ENCODE measurements around the gene SMURF2.
A peak's percentile ranks its signal among the peaks of the same experiment; 100 is the strongest.
"Not testable (repeated sequence)": the region's sequence is repeated elsewhere in the genome, so short reads cannot be mapped to it uniquely, and the experiment has no call there.

Gene SMURF2

DNA sequence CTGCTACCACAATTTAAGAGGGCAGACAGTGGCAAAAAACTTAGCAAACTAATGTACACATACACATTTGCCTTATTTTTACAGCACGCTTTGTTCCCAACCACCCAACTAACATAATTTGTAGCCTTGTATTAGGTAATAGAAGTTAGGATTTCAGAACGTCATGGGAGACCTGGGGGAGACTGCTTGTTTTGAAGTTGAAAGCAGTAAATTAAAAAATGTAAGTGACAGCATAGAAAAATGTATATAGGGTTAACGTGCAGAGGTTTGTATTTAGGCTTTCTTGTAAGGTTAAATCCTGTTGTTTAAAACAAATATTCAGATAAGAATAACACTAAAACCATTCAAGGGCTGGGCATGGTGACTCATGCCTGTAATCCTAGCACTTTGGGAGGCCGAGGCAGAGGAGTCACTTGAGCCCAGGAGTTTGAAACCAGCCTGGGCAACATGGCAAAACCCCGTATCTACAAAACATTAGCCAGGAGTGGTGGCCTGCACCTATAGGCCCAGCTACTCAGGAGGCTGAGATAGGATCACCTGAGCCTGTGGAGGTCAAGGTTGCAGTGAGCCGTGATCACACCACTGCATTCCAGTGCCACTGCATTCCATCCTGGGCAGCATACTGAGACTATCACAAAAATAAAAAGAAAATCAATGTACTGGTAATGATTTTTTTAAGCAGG, 2.3 kb upstream of the SMURF2 start:
- DNase-seq = not testable (repeated sequence)

DNA sequence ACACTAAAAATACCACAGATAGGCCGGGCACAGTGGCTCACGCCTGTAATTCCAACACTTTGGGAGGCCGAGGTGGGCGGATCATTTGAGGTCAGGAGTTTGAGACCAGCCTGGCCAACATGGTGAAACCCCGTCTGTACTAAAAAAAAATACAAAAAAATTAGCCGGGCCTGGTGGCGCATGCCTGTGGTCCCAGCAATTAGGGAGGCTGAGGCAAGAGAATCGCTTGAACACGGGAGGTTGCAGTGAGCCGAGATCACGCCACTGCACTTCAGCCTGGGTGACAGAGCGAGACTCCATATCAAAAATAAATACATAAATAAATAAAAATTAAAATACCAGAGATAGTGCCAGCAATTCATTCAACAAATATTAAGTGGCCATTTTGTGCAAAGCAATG, 1.7 kb upstream of the SMURF2 start:
- DNase-seq = not testable (repeated sequence)

- no peak for DNase-seq
Measured at GRCh38 chr17:64662774-64663367, 764 bp upstream of the SMURF2 start.

GRCh38 chr17:64661726-64661975, 456 bp downstream of the SMURF2 start:
- no peak for DNase-seq

DNA sequence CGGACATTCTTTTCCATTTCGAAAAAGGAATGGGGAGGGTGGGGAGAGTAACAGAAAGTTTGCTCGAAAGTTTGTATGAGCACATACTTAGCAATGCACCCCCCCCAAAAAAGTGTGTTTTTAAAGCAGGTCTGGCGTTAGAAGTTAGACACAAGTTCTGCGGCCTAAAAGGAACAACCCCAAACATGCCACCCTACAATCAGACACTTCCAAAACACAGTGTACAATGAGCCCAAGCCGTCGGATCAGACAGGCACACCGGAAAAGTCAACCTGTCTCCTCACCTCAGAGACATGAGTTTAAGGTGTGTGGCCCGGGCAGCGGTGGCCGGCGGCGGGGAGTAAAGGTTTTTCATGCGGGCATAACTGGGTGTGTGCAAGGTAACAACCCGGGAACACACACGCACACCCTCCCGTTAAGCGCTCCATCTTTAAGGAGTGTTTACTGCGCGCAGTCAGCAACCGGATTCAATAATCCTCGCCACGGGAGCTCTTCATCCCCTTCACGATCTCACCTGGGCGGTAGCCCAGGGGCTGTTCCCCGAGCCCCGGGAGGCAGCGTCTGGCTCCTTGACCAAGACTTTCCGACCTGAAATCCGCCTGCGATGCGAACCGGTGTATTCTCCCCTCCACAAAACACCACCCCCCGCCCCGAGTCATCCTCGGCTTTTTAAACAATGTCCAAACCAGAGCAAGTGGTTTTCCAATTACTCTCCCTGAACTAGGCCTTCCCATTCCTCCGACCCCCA, 955 bp downstream of the SMURF2 start:
- peak; percentile 36 for DNase-seq

DNA sequence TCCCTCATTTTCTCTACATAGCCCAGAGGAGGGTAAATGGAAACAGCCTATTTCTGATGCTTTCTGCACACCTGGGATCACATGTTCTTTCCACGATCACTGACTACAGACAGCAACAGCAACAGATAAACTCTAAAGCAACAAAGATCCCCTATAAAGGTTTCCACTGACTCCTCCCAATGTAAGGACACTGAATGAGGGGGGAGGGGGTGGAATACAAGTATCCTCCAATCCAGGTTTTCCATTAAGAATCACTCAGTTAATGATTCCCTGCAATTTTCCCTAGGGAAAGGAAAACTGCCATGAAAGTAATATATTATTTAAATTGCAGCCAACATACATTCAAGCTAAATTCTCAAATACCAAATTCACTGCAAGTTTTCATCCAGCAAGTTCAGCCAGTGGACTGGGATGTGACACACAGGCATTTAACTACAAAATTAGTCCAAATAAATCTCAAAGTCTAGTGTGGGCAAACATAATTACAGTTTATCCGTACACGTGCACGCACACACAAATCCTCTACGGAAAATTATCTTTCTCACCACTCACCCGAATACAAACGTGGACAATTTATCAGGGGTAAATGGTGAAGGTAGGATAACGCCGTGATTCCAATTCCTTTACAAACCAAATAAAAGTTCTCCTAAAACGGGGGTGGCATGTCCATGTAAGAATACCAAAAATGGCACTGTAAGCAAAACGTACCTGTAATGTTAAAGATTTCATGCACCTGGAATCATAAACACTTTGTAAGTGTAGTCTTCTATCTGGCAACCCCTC, 1.7 kb downstream of the SMURF2 start:
- DNase-seq = not testable (repeated sequence)

GRCh38 chr17:64658931-64659330, 3.2 kb downstream of the SMURF2 start:
- no peak for DNase-seq

DNA sequence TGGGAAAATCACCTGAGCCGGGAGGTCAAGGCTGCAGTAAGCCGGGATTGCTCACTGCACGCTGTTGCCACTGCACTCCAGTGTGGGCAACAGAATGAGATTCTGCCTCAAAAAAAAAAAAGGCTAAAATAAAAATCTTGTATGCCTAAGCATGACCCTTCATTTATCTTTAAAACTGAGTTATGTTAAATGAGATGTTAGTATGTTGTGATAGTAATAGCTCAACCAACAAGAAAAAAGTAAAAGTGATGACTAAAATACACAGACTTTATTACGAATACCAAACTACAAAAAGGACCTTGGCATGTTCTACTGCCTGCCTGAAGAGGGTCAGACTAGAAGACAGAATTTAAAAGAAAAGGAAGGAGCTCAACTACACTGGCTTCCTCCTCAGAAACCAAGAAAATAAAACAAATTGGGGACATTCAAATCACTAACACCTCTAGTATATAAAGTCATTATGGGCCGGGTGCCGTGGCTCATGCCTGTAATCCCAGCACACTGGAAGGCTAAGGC, 4.4 kb downstream of the SMURF2 start:
- DNase-seq = no peak

DNA sequence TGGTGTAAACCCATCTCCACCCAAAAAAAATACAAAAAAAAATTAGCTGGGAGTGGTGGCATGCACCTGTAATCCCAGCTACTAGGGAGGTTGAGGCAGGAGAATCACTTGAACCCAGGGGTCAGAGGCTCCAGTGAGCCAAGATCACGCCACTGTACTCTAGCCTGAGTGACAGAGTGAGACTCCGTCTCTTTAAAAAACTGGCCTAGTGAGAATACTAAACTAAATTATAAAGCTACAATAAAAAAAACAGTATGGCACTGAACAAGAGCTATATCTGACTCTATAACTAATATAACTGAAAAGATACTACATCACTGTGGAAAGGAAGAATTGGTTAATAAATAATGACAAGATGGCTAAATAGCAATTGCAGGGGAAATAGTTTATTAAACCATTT, 6.4 kb downstream of the SMURF2 start:
- no peak for DNase-seq

- no peak for DNase-seq
Measured at GRCh38 chr17:64653985-64654355, 8.1 kb downstream of the SMURF2 start.

GRCh38 chr17:64653325-64653984, 8.7 kb downstream of the SMURF2 start:
- no peak for DNase-seq

GRCh38 chr17:64651889-64652288, 10.2 kb downstream of the SMURF2 start:
- no peak for DNase-seq

- no peak for DNase-seq
Measured at GRCh38 chr17:64648234-64648633, 13.9 kb downstream of the SMURF2 start.

DNA sequence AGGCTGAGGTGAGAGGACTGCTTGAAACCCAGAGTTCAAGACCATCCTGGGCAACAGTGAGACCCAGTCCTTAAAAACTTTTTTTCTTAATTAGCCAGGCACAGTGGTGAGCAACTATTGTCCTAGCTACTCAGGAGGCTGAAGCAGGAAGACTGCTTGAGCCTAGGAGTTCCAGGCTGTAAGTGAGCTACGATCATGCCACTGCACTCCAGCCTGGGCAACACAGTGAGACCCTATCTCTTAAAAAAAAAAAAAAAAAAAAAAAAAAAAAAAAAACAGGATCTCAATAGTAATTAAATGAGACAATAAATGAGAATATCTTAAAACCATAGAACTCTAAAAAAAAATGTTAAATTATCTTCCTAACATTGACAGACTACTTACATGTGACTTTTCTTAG, 14.3 kb downstream of the SMURF2 start:
- DNase-seq = no peak

DNA sequence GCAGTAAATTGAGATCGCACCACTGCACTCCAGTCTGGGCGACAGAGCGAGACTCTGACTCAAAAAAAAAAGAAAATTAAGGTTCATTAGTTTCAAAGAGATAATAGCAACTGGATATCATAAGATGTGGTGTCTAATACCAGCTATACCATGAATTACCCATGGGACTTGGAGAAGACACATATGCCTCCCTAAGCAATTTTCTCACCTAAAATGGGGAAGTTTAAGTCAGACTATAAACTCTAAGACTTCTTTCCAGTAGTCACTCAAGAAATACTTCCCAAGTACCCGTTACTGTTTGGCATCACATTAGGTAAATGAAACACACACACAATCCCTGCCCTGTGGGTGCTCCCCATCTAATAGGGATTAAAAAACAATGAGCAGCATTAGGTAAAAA, 22.6 kb downstream of the SMURF2 start:
- no peak for DNase-seq

- no peak for DNase-seq
Measured at GRCh38 chr17:64638552-64639203, 23.4 kb downstream of the SMURF2 start.

DNA sequence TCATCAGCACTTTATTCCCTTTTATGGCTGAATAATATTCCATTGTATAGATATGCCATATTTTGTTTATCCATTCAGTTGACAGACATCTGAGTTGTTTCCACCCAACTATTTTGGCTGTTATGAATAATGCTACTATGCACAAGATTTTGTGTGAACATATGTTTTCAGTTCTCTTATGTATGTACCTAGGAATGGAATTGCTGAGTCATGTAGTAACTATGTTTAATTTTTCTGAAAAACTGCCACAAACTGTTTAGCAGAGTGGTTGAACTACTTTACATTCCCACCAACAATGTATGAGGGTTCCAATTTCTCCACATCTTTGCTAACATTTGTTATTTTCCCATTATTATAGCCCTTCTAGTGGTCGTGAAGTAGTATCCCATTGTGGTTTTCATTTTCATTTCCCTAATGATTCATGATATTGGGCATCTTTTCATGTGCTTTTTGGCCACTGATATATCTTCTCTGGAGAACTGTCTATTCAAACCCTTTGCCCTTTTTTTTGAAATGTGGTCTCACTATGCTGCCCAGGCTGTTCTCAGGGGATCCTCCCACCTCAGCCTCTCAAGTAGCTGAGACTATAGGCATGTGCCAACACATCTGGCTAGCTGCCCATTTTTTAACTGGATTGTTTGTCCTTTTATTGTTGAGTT, 26.3 kb downstream of the SMURF2 start:
- no peak for DNase-seq

- DNase-seq = no peak
Measured at GRCh38 chr17:64634218-64634617, 27.9 kb downstream of the SMURF2 start.

GRCh38 chr17:64632606-64633005, 29.5 kb downstream of the SMURF2 start:
- no peak for DNase-seq

DNA sequence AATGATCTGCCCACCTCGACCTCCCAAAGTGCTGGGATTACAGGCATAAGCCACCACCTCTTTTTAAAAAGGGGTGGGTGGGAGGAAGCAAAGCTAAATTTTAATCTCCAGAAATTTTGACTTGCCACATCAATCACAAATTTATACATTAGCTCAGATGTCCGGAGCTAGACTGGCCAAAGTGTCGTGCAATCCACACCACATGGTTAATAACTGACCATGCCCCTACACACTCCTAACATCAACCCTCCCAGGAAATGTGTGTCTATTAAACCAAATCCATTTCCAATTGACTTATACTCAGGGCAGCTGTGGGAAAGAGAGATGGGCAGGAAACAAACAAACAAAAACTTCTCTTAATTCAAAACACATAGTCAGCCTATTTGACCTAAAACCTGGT, 29.9 kb downstream of the SMURF2 start:
- DNase-seq = no peak

- DNase-seq = no peak
Measured at GRCh38 chr17:64630309-64631223, 31.5 kb downstream of the SMURF2 start.

Measured in activated naive CD4-positive, alpha-beta T cell treated with anti-CD3 and anti-CD28 coated beads, Interleukin-2, amount 50 U/mL, for 16 hours (primary cell).